ENCODE data around the gene MRPL43.

MRPL43 gene

GRCh38 chr10:100978901-100979195, 8.4 kb downstream of the MRPL43 start:
- TF ChIP-seq EZH2phosphoT487 (conservative IDR thresholded peaks at IDR 0.05; ENCODE audit: low read length) (no peak), CTCF (IDR thresholded peaks at IDR 0.05; ENCODE audit: insufficient read depth, low read length, poor library complexity, severe bottlenecking) (no peak)
- Histone ChIP-seq H3K4me3 (ENCODE audit: insufficient read depth, low read length, poor library complexity, severe bottlenecking) (no peak overlapping the region), H4K20me1 (ENCODE audit: low read depth, low read length) (no peaks in the 10 kb centered on the region), H2AFZ (ENCODE audit: low read depth, low read length, severe bottlenecking) (no peak overlapping the region), H3K9ac (ENCODE audit: low read length) (no peak overlapping the region), H3K4me2 (ENCODE audit: low read depth, low read length, poor library complexity, severe bottlenecking) (no peak overlapping the region), H3K27ac (ENCODE audit: low read depth, low read length) (no peak overlapping the region), H3F3A (ENCODE audit: insufficient read depth) (no peaks in the 10 kb centered on the region), H3K79me2 (ENCODE audit: insufficient read depth, low read length) (no peaks in the 10 kb centered on the region), H3K36me3 (ENCODE audit: low read length) (no peaks in the 10 kb centered on the region), H3K9me3 (ENCODE audit: insufficient read depth, low read length) (no peaks in the 10 kb centered on the region), H3K9me2 (replicated peaks; ENCODE audit: insufficient read depth, low read length) (no peaks in the 10 kb centered on the region), H3K27me3 (ENCODE audit: low read length) (no peaks in the 10 kb centered on the region)

DNA sequence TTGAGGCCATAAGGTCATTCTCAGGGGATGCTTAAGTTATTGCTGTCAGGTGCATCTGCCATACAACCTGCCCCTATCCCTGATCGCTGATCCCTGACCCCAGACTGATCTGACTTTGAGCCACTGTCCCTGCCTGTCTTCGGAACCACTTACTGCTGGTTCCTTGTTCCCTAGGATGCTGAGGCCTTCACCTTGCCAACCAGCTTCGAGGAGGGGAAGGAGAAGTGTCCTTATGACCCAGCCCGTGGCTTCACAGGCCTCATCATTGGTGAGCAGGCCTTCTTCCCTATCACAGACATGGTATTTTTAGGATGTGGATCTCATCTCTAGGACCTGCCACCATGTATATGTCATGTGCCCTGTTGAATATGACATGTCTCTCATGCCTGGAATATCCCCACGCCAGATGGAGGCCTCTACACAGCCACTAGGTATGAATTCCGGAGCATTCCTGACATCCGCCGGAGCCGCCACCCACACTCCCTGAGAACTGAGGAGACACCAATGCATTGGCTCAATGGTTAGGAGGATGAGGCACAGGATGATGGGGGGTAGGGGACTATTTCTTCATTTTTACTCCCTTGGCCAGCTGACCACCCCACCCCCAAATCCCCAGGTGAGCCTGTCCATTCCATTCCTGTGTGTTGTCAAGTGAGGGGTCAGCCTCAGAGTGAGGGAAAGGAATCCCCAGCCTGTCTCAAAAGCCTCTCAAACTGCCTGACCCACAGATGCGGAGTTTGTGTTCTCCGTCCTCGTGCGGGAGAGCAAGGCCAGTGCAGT, 9.0 kb downstream of the MRPL43 start:
- H3K36me3 ChIP-seq (ENCODE audit: low read length), result no peaks in the 10 kb centered on the region
- no peaks in the 10 kb centered on the region for H3K9me2 ChIP-seq (replicated peaks; ENCODE audit: insufficient read depth, low read length)
- H3K79me2 ChIP-seq (ENCODE audit: insufficient read depth, low read length), result no peaks in the 10 kb centered on the region
- TF ChIP-seq EZH2phosphoT487 (conservative IDR thresholded peaks at IDR 0.05; ENCODE audit: low read length) (no peak), CTCF (IDR thresholded peaks at IDR 0.05; ENCODE audit: insufficient read depth, low read length, poor library complexity, severe bottlenecking) (no peak)
- no peak overlapping the region for H2AFZ ChIP-seq (ENCODE audit: low read depth, low read length, severe bottlenecking)
- no peak overlapping the region for H3K9ac ChIP-seq (ENCODE audit: low read length)
- H3K4me2 ChIP-seq (ENCODE audit: low read depth, low read length, poor library complexity, severe bottlenecking), result no peak overlapping the region
- H4K20me1 ChIP-seq (ENCODE audit: low read depth, low read length), result no peaks in the 10 kb centered on the region
- H3K4me3 ChIP-seq (ENCODE audit: insufficient read depth, low read length, poor library complexity, severe bottlenecking), result no peak overlapping the region
- no peaks in the 10 kb centered on the region for H3K9me3 ChIP-seq (ENCODE audit: insufficient read depth, low read length)
- no peaks in the 10 kb centered on the region for H3K27me3 ChIP-seq (ENCODE audit: low read length)
- no peaks in the 10 kb centered on the region for H3F3A ChIP-seq (ENCODE audit: insufficient read depth)
- no peak overlapping the region for H3K27ac ChIP-seq (ENCODE audit: low read depth, low read length)

GRCh38 chr10:100977436-100977835, 9.9 kb downstream of the MRPL43 start:
- no peak overlapping the region for H3K4me2 ChIP-seq (ENCODE audit: low read depth, low read length, poor library complexity, severe bottlenecking)
- TF ChIP-seq EZH2phosphoT487 (conservative IDR thresholded peaks at IDR 0.05; ENCODE audit: low read length) (no peak), CTCF (IDR thresholded peaks at IDR 0.05; ENCODE audit: insufficient read depth, low read length, poor library complexity, severe bottlenecking) (no peak)
- no peaks in the 10 kb centered on the region for H3K9me2 ChIP-seq (replicated peaks; ENCODE audit: insufficient read depth, low read length)
- no peaks in the 10 kb centered on the region for H3K9me3 ChIP-seq (ENCODE audit: insufficient read depth, low read length)
- H3K27ac ChIP-seq (ENCODE audit: low read depth, low read length), result no peak overlapping the region
- no peaks in the 10 kb centered on the region for H4K20me1 ChIP-seq (ENCODE audit: low read depth, low read length)
- no peak overlapping the region for H2AFZ ChIP-seq (ENCODE audit: low read depth, low read length, severe bottlenecking)
- H3K79me2 ChIP-seq (ENCODE audit: insufficient read depth, low read length), result no peaks in the 10 kb centered on the region
- H3F3A ChIP-seq (ENCODE audit: insufficient read depth), result no peaks in the 10 kb centered on the region
- no peak overlapping the region for H3K4me3 ChIP-seq (ENCODE audit: insufficient read depth, low read length, poor library complexity, severe bottlenecking)
- no peak overlapping the region for H3K9ac ChIP-seq (ENCODE audit: low read length)
- no peaks in the 10 kb centered on the region for H3K36me3 ChIP-seq (ENCODE audit: low read length)
- H3K27me3 ChIP-seq (ENCODE audit: low read length), result no peaks in the 10 kb centered on the region
